H1 (cell line): ENCODE measurements around the gene RPS4Y2. TPM values are rescaled to one million over a fixed set of nuclear protein-coding genes. Genes with fewer than 3 reads are reported as not detected.

Experiments
- CTCF ChIA-PET: fragments of 300-600 bp; sonication (Branson Sonifier 250); formaldehyde crosslinking; loops from one replicate; lab custom pipeline; 2021; ENCODE audit not compliant: partially characterized antibody; lab: Charles Lee
- POLR2A ChIA-PET: fragments of 300-600 bp; sonication (Branson Sonifier 250); formaldehyde crosslinking; loops from one replicate; lab custom pipeline; 2021; ENCODE audit warnings: inconsistent platforms; ENCODE audit not compliant: partially characterized antibody; lab: Charles Lee
- DNase-seq, 2 experiments: peaks; one replicate each; pipeline versions ENCODE4 v3.0.0 to v3.0.0-alpha.2; 2010 to 2022; ENCODE audit warnings: low spot score in 2 of 2, low read depth in 1 of 2, mixed read lengths in 1 of 2
- FAIRE-seq: peaks from 2 replicates; lab custom pipeline; 2011; peaks lifted over from hg19 to GRCh38; lab: Jason Lieb, UNC
- H2AFZ ChIP-seq: 2 replicates; pipeline ENCODE4 v1.8.1; 2012; ENCODE audit warnings: low read length, inconsistent platforms
- H2AK5ac ChIP-seq: 2 replicates; pipeline ENCODE4 v1.6.1; 2013; ENCODE audit warnings: low read depth, low read length
- H2BK120ac ChIP-seq: replicated peaks from 2 replicates; pipeline ENCODE3; 2013; ENCODE audit warnings: low read depth, low read length, inconsistent platforms
- H2BK12ac ChIP-seq: 2 replicates; pipeline ENCODE4 v1.6.1; 2013; ENCODE audit warnings: low read depth, low read length
- H2BK15ac ChIP-seq: 2 replicates; pipeline ENCODE4 v1.6.1; 2013; ENCODE audit warnings: low read length
- H2BK20ac ChIP-seq: 2 replicates; pipeline ENCODE4 v1.6.1; 2013; ENCODE audit warnings: low read length
- H2BK5ac ChIP-seq: 2 replicates; pipeline ENCODE4 v1.6.1; 2013; ENCODE audit warnings: low read depth, low read length
- H3K14ac ChIP-seq: 2 replicates; pipeline ENCODE4 v1.6.1; 2013; ENCODE audit warnings: inconsistent platforms; ENCODE audit not compliant: insufficient read length
- H3K18ac ChIP-seq: 2 replicates; pipeline ENCODE4 v1.6.1; 2013; ENCODE audit warnings: low read length; ENCODE audit errors: extremely low read depth
- H3K23ac ChIP-seq: 2 replicates; pipeline ENCODE4 v1.6.1; 2013; ENCODE audit warnings: inconsistent platforms; ENCODE audit not compliant: insufficient read length
- H3K23me2 ChIP-seq: 2 replicates; pipeline ENCODE4 v1.6.1; 2013; ENCODE audit warnings: low read depth, low read length
- H3K27ac ChIP-seq: 2 replicates; pipeline ENCODE4 v1.6.1; 2011; ENCODE audit warnings: low read depth, low read length, inconsistent platforms
- H3K27me3 ChIP-seq, 4 experiments: replicated peaks in 1 of 4; 1 replicate in 1 of 4; 2 replicates in 3 of 4; pipeline versions ENCODE4 v1.6.1 to v1.8.1; 2011 to 2013; ENCODE audit warnings: low read length in 3 of 4, mild to moderate bottlenecking in 3 of 4, inconsistent platforms in 2 of 4, mixed read lengths in 2 of 4, moderate library complexity in 1 of 4; ENCODE audit not compliant: control insufficient read depth in 3 of 4, insufficient read depth in 3 of 4; ENCODE audit errors: extremely low read depth in 1 of 4
- H3K36me3 ChIP-seq, 4 experiments: 2 replicates each; pipeline versions ENCODE4 v1.6.1 to v1.8.1; 2011 to 2013; ENCODE audit warnings: mild to moderate bottlenecking in 4 of 4, low read length in 3 of 4, moderate library complexity in 2 of 4, control low read depth in 1 of 4, inconsistent platforms in 1 of 4; ENCODE audit not compliant: insufficient read depth in 4 of 4, control insufficient read depth in 2 of 4
- H3K4ac ChIP-seq: replicated peaks from 2 replicates; pipeline ENCODE3; 2013; ENCODE audit warnings: low read length, low read depth, mixed read lengths, inconsistent platforms; ENCODE audit not compliant: insufficient read length
- H3K4me1 ChIP-seq, 4 experiments: replicated peaks in 1 of 4; 1 replicate in 1 of 4; 2 replicates in 3 of 4; pipeline versions ENCODE4 v1.6.1 to v1.8.1; 2011 to 2013; ENCODE audit warnings: low read length in 3 of 4, inconsistent platforms in 2 of 4, mixed read lengths in 1 of 4; ENCODE audit not compliant: insufficient read depth in 4 of 4, control insufficient read depth in 3 of 4
- H3K4me2 ChIP-seq, 2 experiments: 2 replicates each; pipeline versions ENCODE4 v1.6.1 to v1.8.1; 2011 to 2013; ENCODE audit warnings: low read depth in 2 of 2, low read length in 2 of 2, control low read depth in 1 of 2, inconsistent platforms in 1 of 2, mild to moderate bottlenecking in 1 of 2; ENCODE audit not compliant: insufficient read depth in 1 of 2
- H3K4me3 ChIP-seq, 4 experiments: fragments of 200-600, 300-600 bp in 1 of 4; sonication (generic), shearing (Covaris generic), sonication (Bioruptor Twin) in 1 of 4; 2 replicates each; pipeline versions ENCODE4 v1.5.1 to v1.8.1; 2011 to 2016; ENCODE audit warnings: low read length in 4 of 4, low read depth in 3 of 4, control low read depth in 2 of 4, inconsistent platforms in 2 of 4, mild to moderate bottlenecking in 2 of 4, mixed read lengths in 1 of 4, moderate library complexity in 1 of 4; ENCODE audit not compliant: insufficient read depth in 2 of 4; ENCODE audit errors: extremely low read depth in 1 of 4
- H3K56ac ChIP-seq: replicated peaks from 2 replicates; pipeline ENCODE3; 2013; ENCODE audit warnings: low read depth, mild to moderate bottlenecking, mixed read lengths, low read length, inconsistent platforms; ENCODE audit not compliant: insufficient read length
- H3K79me1 ChIP-seq: 2 replicates; pipeline ENCODE4 v1.6.1; 2013; ENCODE audit warnings: low read depth, low read length, control low read depth
- H3K79me2 ChIP-seq, 2 experiments: 2 replicates each; pipeline versions ENCODE4 v1.6.1 to v1.8.1; 2012 to 2013; ENCODE audit warnings: low read length in 2 of 2, mild to moderate bottlenecking in 2 of 2, inconsistent platforms in 1 of 2; ENCODE audit not compliant: insufficient read depth in 2 of 2, control insufficient read depth in 1 of 2
- H3K9ac ChIP-seq, 4 experiments: replicated peaks in 1 of 4; 1 replicate in 1 of 4; 2 replicates in 3 of 4; pipeline versions ENCODE4 v1.6.1 to v1.8.1; 2011 to 2013; ENCODE audit warnings: low read depth in 3 of 4, low read length in 3 of 4, control low read depth in 2 of 4, mild to moderate bottlenecking in 2 of 4, moderate library complexity in 2 of 4, inconsistent platforms in 1 of 4; ENCODE audit errors: extremely low read depth in 1 of 4
- H3K9me3 ChIP-seq, 2 experiments: 2 replicates each; pipeline versions ENCODE4 v1.6.1 to v1.8.1; 2012 to 2013; ENCODE audit warnings: mild to moderate bottlenecking in 2 of 2, moderate library complexity in 2 of 2, control low read depth in 1 of 2, inconsistent platforms in 1 of 2, low read depth in 1 of 2, low read length in 1 of 2, mixed read lengths in 1 of 2; ENCODE audit not compliant: insufficient read depth in 2 of 2
- H4K20me1 ChIP-seq, 2 experiments: replicated peaks in 1 of 2; 2 replicates each; pipeline versions ENCODE3 to v1.8.1; 2011 to 2013; ENCODE audit warnings: inconsistent platforms in 2 of 2, low read length in 2 of 2, mild to moderate bottlenecking in 1 of 2; ENCODE audit not compliant: insufficient read depth in 2 of 2, control insufficient read depth in 1 of 2
- H4K5ac ChIP-seq: 2 replicates; pipeline ENCODE4 v1.6.1; 2013; ENCODE audit warnings: low read length, low read depth, mixed read lengths, inconsistent platforms; ENCODE audit not compliant: insufficient read length
- H4K8ac ChIP-seq: 2 replicates; pipeline ENCODE4 v1.8.0; 2013; ENCODE audit warnings: mild to moderate bottlenecking, moderate library complexity, low read length, inconsistent platforms; ENCODE audit not compliant: insufficient read depth; ENCODE audit errors: extremely low read depth
- H4K91ac ChIP-seq: replicated peaks from 2 replicates; pipeline ENCODE3; 2013; ENCODE audit warnings: low read length, mixed read lengths, inconsistent platforms; ENCODE audit not compliant: insufficient read length
- BACH1 ChIP-seq: IDR thresholded peaks from 2 replicates; pipeline ENCODE4 v1.6.1; 2012; ENCODE audit warnings: low read length, improper control_type of control experiment
- CEBPB ChIP-seq: IDR thresholded peaks from 2 replicates; pipeline ENCODE4 v1.6.1; 2012; ENCODE audit warnings: low read depth, low read length
- RAD21 ChIP-seq, 2 experiments: IDR thresholded peaks in 1 of 2; conservative IDR thresholded peaks in 1 of 2; 2 replicates each; pipeline ENCODE4 v1.6.1; 2011; ENCODE audit warnings: low read depth in 2 of 2, low read length in 2 of 2, improper control_type of control experiment in 1 of 2, inconsistent platforms in 1 of 2, mild to moderate bottlenecking in 1 of 2, moderate library complexity in 1 of 2
- SIN3A ChIP-seq, 2 experiments: IDR thresholded peaks in 1 of 2; conservative IDR thresholded peaks in 1 of 2; 2 replicates each; pipeline ENCODE4 v1.6.1; 2011 to 2012; ENCODE audit warnings: low read length in 2 of 2, improper control_type of control experiment in 1 of 2, low read depth in 1 of 2, mild to moderate bottlenecking in 1 of 2
- WGBS, 2 experiments: shearing (Covaris generic) in 1 of 2; methylation state at CpG; one replicate each; pipeline versions ENCODE4 v1.1.6 to v1.1.7; 2013 to 2015; ENCODE audit warnings: low lambda C conversion rate in 2 of 2, mixed read lengths in 2 of 2, inconsistent platforms in 1 of 2, low coverage in 1 of 2, missing lambda C conversion rate in 1 of 2; ENCODE audit not compliant: insufficient replicate concordance in 2 of 2, insufficient coverage in 1 of 2, insufficient read length in 1 of 2; ENCODE audit errors: extremely low coverage in 1 of 2, missing lambda C conversion rate in 1 of 2; 5-methylcytosine and 5-hydroxymethylcytosine counted together
- polyA plus RNA-seq, 7 experiments: library from polyadenylated mRNA; depleted of rRNA in 3 of 7; stranded (reverse) in 5 of 7; unstranded in 2 of 7; fragments of >200 nt in 5 of 7; fragments of 200-250 nt in 2 of 7; gene quantifications; 1 replicate in 5 of 7; 2 replicates in 1 of 7; 4 replicates in 1 of 7; pipeline versions ENCODE4 v1.2.1 to v1.2.3, GENCODE V29; 2011 to 2013; ENCODE audit warnings: missing spikeins in 2 of 7, mixed read lengths in 2 of 7
- total RNA-seq: library from RNA; stranded (reverse); fragmentation: NEBNext Ultra II Directional; extraction: Animal tissue kit (Norgen Biotek cat#: 25700); gene quantifications from 2 replicates; pipeline ENCODE4 v1.2.1, GENCODE V29; 2021

RPS4Y2 gene
- total and polyA plus RNA-seq, 2 of the 8 experiments (the other 6 are each of a cell fraction or from before 2014, with no cell fraction given) = not detected

DNA sequence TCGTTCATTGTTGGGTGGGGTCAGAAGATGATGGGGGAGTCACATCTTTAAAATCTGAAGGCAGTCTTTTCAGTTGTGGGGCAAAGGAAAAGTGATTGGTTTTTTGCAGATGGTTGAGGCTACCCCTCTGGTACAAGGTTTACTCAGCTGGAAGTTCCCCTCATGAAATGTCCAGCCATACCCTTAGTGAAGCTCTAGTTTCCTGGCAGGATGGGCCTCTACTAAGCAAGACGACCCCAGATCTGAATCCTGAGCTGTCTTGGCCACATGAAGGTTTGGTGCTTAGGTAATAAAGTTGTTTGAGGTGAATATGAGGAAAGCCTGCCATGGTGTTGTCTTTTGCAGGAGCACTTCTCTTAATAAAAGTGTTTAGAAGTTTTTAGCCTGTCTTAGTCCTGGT is 9.2 kb downstream of the RPS4Y2 start:
- CTCF ChIA-PET = no interaction called here
- no peak overlapping the region for H2AFZ ChIP-seq
- no peak overlapping the region for H3K9ac ChIP-seq
- WGBS, 2 experiments = 80% methylated on average over 2 of the region's 2 CpGs; no CpG with 5 or more reads in 1 of the 2 experiments
- H3K36me3 ChIP-seq = no peaks in the 10 kb centered on the region
- FAIRE-seq (no peak), DNase-seq (no peak)
- no peak overlapping the region for H2BK120ac ChIP-seq
- H2BK12ac ChIP-seq = no peak overlapping the region
- H3K4ac ChIP-seq = no peak overlapping the region
- H3K23me2 ChIP-seq = no peaks in the 10 kb centered on the region
- no peak overlapping the region for H4K8ac ChIP-seq
- H3K4me3 ChIP-seq = no peak overlapping the region
- no peak overlapping the region for H2BK20ac ChIP-seq
- no peaks in the 10 kb centered on the region for H3K79me1 ChIP-seq
- no peak overlapping the region for H3K18ac ChIP-seq
- POLR2A ChIA-PET = no interaction called here
- H3K27me3 ChIP-seq = no peaks in the 10 kb centered on the region
- no peak overlapping the region for H4K5ac ChIP-seq
- no peaks in the 10 kb centered on the region for H3K4me1 ChIP-seq
- H3K14ac ChIP-seq = no peak overlapping the region
- no peaks in the 10 kb centered on the region for H4K20me1 ChIP-seq
- no peak overlapping the region for H2AK5ac ChIP-seq
- H3K4me2 ChIP-seq = no peak overlapping the region
- H3K79me2 ChIP-seq = no peaks in the 10 kb centered on the region
- H2BK5ac ChIP-seq = no peak overlapping the region
- H2BK15ac ChIP-seq = no peak overlapping the region
- H3K9me3 ChIP-seq = peaks cover 10 to 78% of the 10 kb centered on the region in 2 experiments; a peak in 2 of 4 replicates
- H4K91ac ChIP-seq = no peak overlapping the region
- no peak overlapping the region for H3K56ac ChIP-seq
- H3K27ac ChIP-seq = no peak overlapping the region
- H3K23ac ChIP-seq = no peak overlapping the region
- TF ChIP-seq BACH1 (no peak), RAD21 (IDR thresholded peaks at IDR 0.05 in 1 of 2, conservative IDR thresholded peaks at IDR 0.05 in 1 of 2; ENCODE audit: low read depth in 2 of 2, low read length in 2 of 2) (no peak), CEBPB (no peak), SIN3A (conservative IDR thresholded peaks at IDR 0.05 in 1 of 2, IDR thresholded peaks at IDR 0.05 in 1 of 2; ENCODE audit: low read depth in 1 of 2, low read length in 2 of 2) (no peak)
